HEK293 (cell line): ENCODE data around the gene MRPS11.
A peak's percentile ranks its signal among the peaks of the same experiment; 100 is the strongest.
"Not testable (repeated sequence)": the region's sequence is repeated elsewhere in the genome, so short reads cannot be mapped to it uniquely, and the experiment has no call there.

Source experiments
- CTCF ChIA-PET: fragments of 350-600 bp; formaldehyde crosslinking; extraction: SDS; loops from one replicate; lab custom pipeline; 2021; ENCODE audit warnings: antibody characterized with exemption; lab: Yijun Ruan, JAX
- POLR2A ChIA-PET: fragments of 300-600 bp; formaldehyde crosslinking; extraction: SDS; loops from one replicate; lab custom pipeline; 2020; ENCODE audit warnings: antibody characterized with exemption, inconsistent platforms; lab: Yijun Ruan, JAX
- H3K27ac ChIP-seq: fragments of 200-500 bp; sonication (Bioruptor generic); 2 replicates; pipeline ENCODE4 v1.5.1; 2014; ENCODE audit warnings: low read depth, low read length, control low read depth, inconsistent platforms; ENCODE audit errors: extremely low read depth
- H3K36me3 ChIP-seq, 2 experiments: fragments of 200-500 bp in 1 of 2; sonication (Bioruptor generic) in 1 of 2; 1 replicate in 1 of 2; 2 replicates in 1 of 2; pipeline ENCODE4 v1.5.1; 2014 to 2017; ENCODE audit warnings: inconsistent platforms in 2 of 2, low read length in 2 of 2; ENCODE audit not compliant: control insufficient read depth in 2 of 2, insufficient read depth in 1 of 2
- H3K4me1 ChIP-seq: fragments of 200-500 bp; sonication (Bioruptor generic); 2 replicates; pipeline ENCODE4 v1.5.1; 2014; ENCODE audit warnings: mild to moderate bottlenecking, low read length, inconsistent platforms; ENCODE audit not compliant: control insufficient read depth, insufficient read depth
- H3K4me3 ChIP-seq: 2 replicates; pipeline ENCODE4 v1.5.1; 2011; ENCODE audit warnings: low read depth, mild to moderate bottlenecking, control low read depth, low read length, moderate library complexity
- H3K9me3 ChIP-seq: fragments of 200-500 bp; sonication (Bioruptor generic); 2 replicates; pipeline ENCODE4 v1.5.1; 2014; ENCODE audit warnings: low read depth, low read length, inconsistent platforms; ENCODE audit not compliant: control insufficient read depth, insufficient read depth
- EGR2 ChIP-seq: fragments of 450-650 bp; formaldehyde crosslinking; IDR thresholded peaks from 2 replicates; pipeline ENCODE4 v1.5.1; 2016; ENCODE audit warnings: low read depth, missing biosample characterization, missing genetic modification characterization
- FEZF1 ChIP-seq: fragments of 450-650 bp; formaldehyde crosslinking; IDR thresholded peaks from 2 replicates; pipeline ENCODE4 v1.5.1; 2016; ENCODE audit warnings: missing biosample characterization, missing genetic modification characterization
- GLI4 ChIP-seq: fragments of 450-650 bp; formaldehyde crosslinking; IDR thresholded peaks from 2 replicates; pipeline ENCODE4 v1.5.1; 2016; ENCODE audit warnings: missing biosample characterization, missing genetic modification characterization
- HOXA7 ChIP-seq: sonication (generic); formaldehyde crosslinking; IDR thresholded peaks from 2 replicates; pipeline ENCODE4 v1.8.1; 2022; ENCODE audit warnings: missing genetic modification reagents, borderline replicate concordance
- KLF16 ChIP-seq: fragments of 450-650 bp; formaldehyde crosslinking; IDR thresholded peaks from 2 replicates; pipeline ENCODE4 v1.5.1; 2017; ENCODE audit warnings: missing biosample characterization, missing genetic modification characterization
- PBX3 ChIP-seq: sonication (generic); formaldehyde crosslinking; IDR thresholded peaks from 2 replicates; pipeline ENCODE4 v1.8.1; 2022; ENCODE audit warnings: mild to moderate bottlenecking, moderate library complexity, missing genetic modification reagents
- TCF7L2 ChIP-seq: IDR thresholded peaks from 2 replicates; pipeline ENCODE4 v1.6.1; 2011; ENCODE audit warnings: low read depth, mild to moderate bottlenecking, inconsistent platforms, low read length, moderate library complexity, borderline replicate concordance
- ZFHX2 ChIP-seq: fragments of 450-650 bp; formaldehyde crosslinking; conservative IDR thresholded peaks from 2 replicates; pipeline ENCODE4 v1.5.1; 2016; ENCODE audit warnings: missing biosample characterization, missing genetic modification characterization
- ZNF114 ChIP-seq: fragments of 450-650 bp; formaldehyde crosslinking; IDR thresholded peaks from 2 replicates; pipeline ENCODE4 v1.5.0; 2017; ENCODE audit warnings: missing biosample characterization, missing genetic modification characterization
- ZNF140 ChIP-seq: fragments of 450-650 bp; formaldehyde crosslinking; IDR thresholded peaks from 2 replicates; pipeline ENCODE4 v1.5.1; 2016; ENCODE audit warnings: missing biosample characterization, missing genetic modification characterization
- ZNF155 ChIP-seq: fragments of 450-650 bp; formaldehyde crosslinking; IDR thresholded peaks from 2 replicates; pipeline ENCODE4 v1.5.1; 2016; ENCODE audit warnings: missing biosample characterization, missing genetic modification characterization
- ZNF157 ChIP-seq: fragments of 450-650 bp; formaldehyde crosslinking; IDR thresholded peaks from 2 replicates; pipeline ENCODE4 v1.5.1; 2016; ENCODE audit warnings: missing biosample characterization, missing genetic modification characterization
- ZNF16 ChIP-seq: fragments of 450-650 bp; formaldehyde crosslinking; IDR thresholded peaks from 2 replicates; pipeline ENCODE4 v1.5.1; 2016; ENCODE audit warnings: low read depth, missing biosample characterization, missing genetic modification characterization
- ZNF19 ChIP-seq: fragments of 450-650 bp; formaldehyde crosslinking; IDR thresholded peaks from 2 replicates; pipeline ENCODE4; 2016; ENCODE audit warnings: missing biosample characterization, missing genetic modification characterization, low read depth
- ZNF335 ChIP-seq: fragments of 450-650 bp; formaldehyde crosslinking; conservative IDR thresholded peaks from 2 replicates; pipeline ENCODE4 v1.5.1; 2016; ENCODE audit warnings: missing biosample characterization, missing genetic modification characterization
- ZNF341 ChIP-seq: fragments of 450-650 bp; formaldehyde crosslinking; IDR thresholded peaks from 2 replicates; pipeline ENCODE4; 2016; ENCODE audit warnings: low read depth, missing biosample characterization, missing genetic modification characterization
- ZNF623 ChIP-seq: fragments of 450-650 bp; formaldehyde crosslinking; IDR thresholded peaks from 2 replicates; pipeline ENCODE4 v1.5.1; 2016; ENCODE audit warnings: missing biosample characterization, missing genetic modification characterization
- ZNF660 ChIP-seq: fragments of 450-650 bp; IDR thresholded peaks from 2 replicates; pipeline ENCODE4 v1.5.1; 2018; ENCODE audit warnings: missing biosample characterization, mild to moderate bottlenecking, missing genetic modification characterization
- ZNF792 ChIP-seq: fragments of 450-650 bp; formaldehyde crosslinking; IDR thresholded peaks from 2 replicates; pipeline ENCODE4 v1.5.1; 2016; ENCODE audit warnings: missing biosample characterization, missing genetic modification characterization
- ZNF830 ChIP-seq: fragments of 450-650 bp; IDR thresholded peaks from 2 replicates; pipeline ENCODE4 v1.5.0; 2018; ENCODE audit warnings: missing biosample characterization, missing genetic modification characterization, low read depth, mild to moderate bottlenecking, moderate library complexity
- TF ChIP-seq, protein P1 (sequence below): fragments of 450-650 bp; formaldehyde crosslinking; IDR thresholded peaks from 2 replicates; pipeline ENCODE4 v1.5.1; 2016; ENCODE audit warnings: missing biosample characterization, missing genetic modification characterization
- TF ChIP-seq, protein P2 (sequence below): fragments of 450-650 bp; formaldehyde crosslinking; IDR thresholded peaks from 2 replicates; pipeline ENCODE4 v1.5.1; 2016; ENCODE audit warnings: missing biosample characterization, missing genetic modification characterization

MRPS11 gene

DNA sequence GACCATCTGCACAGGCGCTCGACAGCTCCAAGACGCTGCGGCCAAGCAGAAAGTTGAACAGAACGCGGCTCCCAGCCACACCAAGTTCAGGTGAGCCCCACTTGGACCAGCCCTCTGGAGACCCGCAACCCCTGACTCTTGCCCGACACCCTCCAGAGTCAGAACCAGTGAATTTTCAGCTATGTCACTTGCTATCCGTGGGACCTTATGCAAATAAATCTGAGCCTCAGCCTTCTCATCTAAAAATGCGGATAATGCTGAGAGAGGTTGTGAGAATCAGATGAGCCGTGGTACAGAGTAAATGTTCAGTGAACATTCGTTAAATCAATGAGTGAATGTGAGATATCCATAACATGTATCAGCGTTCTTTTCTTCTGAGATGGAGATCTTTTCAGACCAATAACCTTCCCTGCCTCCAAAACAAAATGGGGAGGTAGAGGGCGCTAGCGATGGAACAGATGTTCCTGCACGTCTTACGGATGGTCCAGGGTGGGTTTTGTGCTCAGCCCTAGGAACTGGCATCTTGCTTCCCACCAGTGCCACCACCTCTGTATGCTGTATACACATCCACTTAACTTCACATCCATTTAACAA lies 524 bp downstream of the MRPS11 start:
- Histone ChIP-seq H3K9me3 (no peaks in the 10 kb centered on the region), H3K4me1 (peaks cover 4% of the 10 kb centered on the region; the same call in 1 of the 2 replicates), H3K4me3 (peak overlapping the region; percentile 96), H3K36me3 (peaks cover 34 to 68% of the 10 kb centered on the region in 2 experiments), H3K27ac (peak overlapping the region; percentile 83; the same call in 1 of the 2 replicates)
- TF ChIP-seq ZNF830 (tag by site-specific recombination), result no peak
- no peak for TF ChIP-seq ZFHX2 (tag by site-specific recombination)
- no peak for TF ChIP-seq ZNF19 (tag by site-specific recombination)
- TF ChIP-seq, protein P1, sequence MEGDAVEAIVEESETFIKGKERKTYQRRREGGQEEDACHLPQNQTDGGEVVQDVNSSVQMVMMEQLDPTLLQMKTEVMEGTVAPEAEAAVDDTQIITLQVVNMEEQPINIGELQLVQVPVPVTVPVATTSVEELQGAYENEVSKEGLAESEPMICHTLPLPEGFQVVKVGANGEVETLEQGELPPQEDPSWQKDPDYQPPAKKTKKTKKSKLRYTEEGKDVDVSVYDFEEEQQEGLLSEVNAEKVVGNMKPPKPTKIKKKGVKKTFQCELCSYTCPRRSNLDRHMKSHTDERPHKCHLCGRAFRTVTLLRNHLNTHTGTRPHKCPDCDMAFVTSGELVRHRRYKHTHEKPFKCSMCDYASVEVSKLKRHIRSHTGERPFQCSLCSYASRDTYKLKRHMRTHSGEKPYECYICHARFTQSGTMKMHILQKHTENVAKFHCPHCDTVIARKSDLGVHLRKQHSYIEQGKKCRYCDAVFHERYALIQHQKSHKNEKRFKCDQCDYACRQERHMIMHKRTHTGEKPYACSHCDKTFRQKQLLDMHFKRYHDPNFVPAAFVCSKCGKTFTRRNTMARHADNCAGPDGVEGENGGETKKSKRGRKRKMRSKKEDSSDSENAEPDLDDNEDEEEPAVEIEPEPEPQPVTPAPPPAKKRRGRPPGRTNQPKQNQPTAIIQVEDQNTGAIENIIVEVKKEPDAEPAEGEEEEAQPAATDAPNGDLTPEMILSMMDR, result peak; percentile 35; the same call in 1 of the 2 replicates
- no peak for TF ChIP-seq ZNF114
- no peak for TF ChIP-seq ZNF341 (tag by site-specific recombination)
- ChIA-PET POLR2A (interaction anchor here (0.7 to 2.7 kb wide), 15 partner anchors 10 to 171 kb away, joined by 3 to 19 read pairs (median 4); partner anchors contain the start of genes AEN and ISG20), CTCF (interaction anchor here (0.6 to 3.5 kb wide), 7 partner anchors 12 to 1228 kb away, joined by 3 to 22 read pairs (median 3); no protein-coding TSS in a partner anchor)

DNA sequence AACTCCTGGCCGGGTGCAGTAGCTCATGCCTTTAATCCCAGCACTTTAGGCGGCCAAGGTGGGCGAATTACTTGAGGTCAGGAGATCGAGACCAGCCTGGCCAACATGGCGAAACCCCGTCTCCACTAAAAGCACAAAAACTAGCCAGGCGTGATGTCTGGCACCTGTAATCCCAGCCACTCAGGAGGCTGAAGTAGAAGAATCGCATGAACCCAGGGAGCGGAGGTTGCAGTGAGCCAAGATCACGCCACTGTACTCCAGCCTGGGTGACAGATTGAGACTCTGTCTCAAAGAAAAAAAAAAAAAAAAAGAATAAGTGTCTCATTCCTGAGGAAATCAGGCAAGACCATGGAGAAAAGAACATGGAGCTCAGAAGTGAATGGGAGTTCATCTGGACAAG lies 1.2 kb downstream of the MRPS11 start:
- H3K27ac ChIP-seq, H3K9me3 ChIP-seq, H3K4me3 ChIP-seq, POLR2A ChIA-PET, H3K4me1 ChIP-seq: not testable (repeated sequence)
- H3K36me3 ChIP-seq, result peaks cover 34 to 67% of the 10 kb centered on the region in 2 experiments
- CTCF ChIA-PET, result interaction anchor here (0.6 to 3.5 kb wide), 6 partner anchors 14 to 1229 kb away, joined by 3 to 22 read pairs (median 5); no protein-coding TSS in a partner anchor

DNA sequence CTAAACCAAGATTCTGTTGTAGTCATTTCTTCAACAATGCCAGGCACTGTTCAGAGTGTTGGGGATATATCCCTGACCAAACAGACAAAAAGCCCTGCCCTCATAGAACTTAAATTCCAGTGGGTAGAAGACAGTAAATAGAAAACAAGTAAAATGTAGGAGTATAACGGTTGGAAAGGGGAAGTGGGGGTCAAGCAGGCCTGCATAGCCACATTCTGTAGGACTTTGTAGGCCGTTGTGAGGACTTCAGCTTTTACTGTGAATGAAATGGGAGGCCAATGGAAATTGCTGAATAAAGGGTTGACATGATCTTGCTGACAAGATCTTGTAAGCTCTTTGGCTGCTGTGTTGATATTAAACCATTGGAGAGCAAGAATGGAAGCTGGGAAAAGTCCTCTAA lies 1.8 kb downstream of the MRPS11 start:
- CTCF ChIA-PET, result interaction anchor here (0.6 to 3.5 kb wide), 4 partner anchors 15 to 782 kb away, joined by 4 to 22 read pairs (median 14); no protein-coding TSS in a partner anchor
- no peak overlapping the region for H3K4me3 ChIP-seq
- no peaks in the 10 kb centered on the region for H3K9me3 ChIP-seq
- peaks cover 4% of the 10 kb centered on the region; the same call in 1 of the 2 replicates for H3K4me1 ChIP-seq
- TF ChIP-seq, protein P2, sequence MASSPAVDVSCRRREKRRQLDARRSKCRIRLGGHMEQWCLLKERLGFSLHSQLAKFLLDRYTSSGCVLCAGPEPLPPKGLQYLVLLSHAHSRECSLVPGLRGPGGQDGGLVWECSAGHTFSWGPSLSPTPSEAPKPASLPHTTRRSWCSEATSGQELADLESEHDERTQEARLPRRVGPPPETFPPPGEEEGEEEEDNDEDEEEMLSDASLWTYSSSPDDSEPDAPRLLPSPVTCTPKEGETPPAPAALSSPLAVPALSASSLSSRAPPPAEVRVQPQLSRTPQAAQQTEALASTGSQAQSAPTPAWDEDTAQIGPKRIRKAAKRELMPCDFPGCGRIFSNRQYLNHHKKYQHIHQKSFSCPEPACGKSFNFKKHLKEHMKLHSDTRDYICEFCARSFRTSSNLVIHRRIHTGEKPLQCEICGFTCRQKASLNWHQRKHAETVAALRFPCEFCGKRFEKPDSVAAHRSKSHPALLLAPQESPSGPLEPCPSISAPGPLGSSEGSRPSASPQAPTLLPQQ (tag by site-specific recombination), result no peak
- TF ChIP-seq TCF7L2 (no peak), FEZF1 (tag by site-specific recombination) (no peak), ZNF16 (tag by site-specific recombination) (no peak)
- POLR2A ChIA-PET, result no interaction called here
- peaks cover 36 to 61% of the 10 kb centered on the region in 2 experiments for H3K36me3 ChIP-seq
- no peak overlapping the region for H3K27ac ChIP-seq

DNA sequence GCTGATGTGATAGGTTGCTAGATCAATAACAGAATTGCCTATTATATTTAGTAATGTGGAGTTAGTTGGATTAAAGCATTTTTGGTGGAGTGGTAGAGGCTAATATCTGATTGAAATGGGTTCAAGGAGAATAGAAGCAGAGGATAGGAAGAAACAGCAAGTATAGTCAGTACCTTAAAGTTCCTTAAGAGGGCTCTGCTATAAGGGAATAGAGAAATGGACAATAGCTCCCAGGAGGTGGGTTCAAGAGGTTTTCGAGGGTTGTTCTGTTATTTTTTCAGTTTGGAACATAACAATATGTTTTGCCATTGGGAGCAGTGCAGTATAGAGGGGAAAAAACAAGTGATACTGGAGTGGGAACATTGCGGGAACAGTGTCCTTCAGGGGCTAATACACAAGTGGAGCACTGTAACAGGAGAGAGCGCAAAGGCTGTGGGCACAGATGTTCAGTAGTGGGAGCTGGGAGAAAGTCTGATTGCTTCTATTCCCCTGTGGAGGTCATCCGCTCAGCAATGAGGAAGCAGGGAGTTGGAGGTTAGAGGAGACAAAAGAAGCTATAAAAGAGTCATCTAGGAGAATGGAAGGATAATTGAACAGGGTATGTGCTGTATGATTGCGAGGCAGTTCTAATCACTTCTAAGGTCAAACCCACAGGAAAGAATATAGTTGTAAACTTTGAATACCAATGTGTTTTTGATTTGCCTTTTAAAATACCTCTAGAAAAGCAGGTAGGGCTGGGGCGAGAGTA lies 3.3 kb downstream of the MRPS11 start:
- peaks cover 41 to 60% of the 10 kb centered on the region in 2 experiments for H3K36me3 ChIP-seq
- POLR2A ChIA-PET, result no interaction called here
- H3K4me1 ChIP-seq, result peaks cover 4% of the 10 kb centered on the region; the same call in 1 of the 2 replicates
- H3K4me3 ChIP-seq, result no peak overlapping the region
- no peak overlapping the region for H3K27ac ChIP-seq
- H3K9me3 ChIP-seq, result no peaks in the 10 kb centered on the region
- CTCF ChIA-PET, result interaction anchor here (0.7 to 1.4 kb wide), 5 partner anchors 15 to 275 kb away, joined by 3 to 6 read pairs (median 3); no protein-coding TSS in a partner anchor
- TF ChIP-seq ZNF623 (tag by site-specific recombination) (no peak), ZNF335 (tag by site-specific recombination) (no peak), PBX3 (no peak), HOXA7 (no peak), ZNF140 (tag by site-specific recombination) (no peak), GLI4 (tag by site-specific recombination) (no peak), EGR2 (tag by site-specific recombination) (no peak), ZNF157 (no peak), ZNF155 (tag by site-specific recombination) (no peak), ZNF660 (tag by site-specific recombination) (no peak), ZNF792 (tag by site-specific recombination) (no peak), KLF16 (tag by site-specific recombination) (no peak)
